Lung (tissue), 12 donors: ENCODE data around the gene TMEM129. TPM values are rescaled to one million over a fixed set of nuclear protein-coding genes. Genes with fewer than 3 reads are reported as not detected.

Source experiments
- ATAC-seq: fragments of 200-7000 bp; cut with Tn5 transposase; one replicate; pipeline ENCODE4 v1.9.1; 2020; ENCODE audit warnings: moderate number of reproducible peaks; ENCODE audit not compliant: insufficient read depth, low FRiP score
- DNase-seq, 3 donors: peaks; one replicate each; pipeline ENCODE4 v3.0.0-alpha.2; 2013 to 2017
- H3K27ac ChIP-seq, 2 donors: one replicate each; pipeline ENCODE4 v1.5.1; 2013; ENCODE audit warnings: mild to moderate bottlenecking in 2 of 2, moderate library complexity in 2 of 2, control low read depth in 1 of 2, inconsistent platforms in 1 of 2, low read depth in 1 of 2, low read length in 1 of 2
- H3K27me3 ChIP-seq, 3 donors: one replicate each; pipeline ENCODE4 v1.5.1; 2013; ENCODE audit warnings: low read length in 2 of 3; ENCODE audit not compliant: control insufficient read depth in 3 of 3, insufficient read depth in 3 of 3
- H3K36me3 ChIP-seq, 4 donors: one replicate each; pipeline ENCODE4 v1.5.1; 2013; ENCODE audit warnings: low read length in 4 of 4, mild to moderate bottlenecking in 1 of 4, moderate library complexity in 1 of 4; ENCODE audit not compliant: control insufficient read depth in 4 of 4, insufficient read depth in 4 of 4
- H3K4me1 ChIP-seq, 5 donors: one replicate each; pipeline ENCODE4 v1.5.1; 2013; ENCODE audit warnings: low read length in 5 of 5, mild to moderate bottlenecking in 2 of 5, moderate library complexity in 1 of 5; ENCODE audit not compliant: control insufficient read depth in 5 of 5, insufficient read depth in 5 of 5
- H3K4me3 ChIP-seq: one replicate; pipeline ENCODE4 v1.5.1; 2013; ENCODE audit warnings: mild to moderate bottlenecking, control low read depth, moderate library complexity
- H3K9ac ChIP-seq, 2 donors: one replicate each; pipeline ENCODE4 v1.5.1; 2013; ENCODE audit warnings: low read length in 2 of 2, control low read depth in 1 of 2; ENCODE audit not compliant: insufficient read depth in 1 of 2
- H3K9me3 ChIP-seq, 4 donors: one replicate each; pipeline ENCODE4 v1.5.1; 2013; ENCODE audit warnings: low read length in 3 of 4, mild to moderate bottlenecking in 1 of 4, moderate library complexity in 1 of 4; ENCODE audit not compliant: control insufficient read depth in 4 of 4, insufficient read depth in 3 of 4
- CTCF ChIP-seq: IDR thresholded peaks from 2 replicates; pipeline ENCODE4 v1.5.1; 2012; ENCODE audit warnings: mild to moderate bottlenecking; ENCODE audit errors: control extremely low read depth, extremely low read depth
- WGBS, 2 donors: extraction: QIAGEN DNeasy Blood & Tissue Kit; methylation state at CpG; one replicate each; pipeline ENCODE4 v1.1.7; 2013; 5-methylcytosine and 5-hydroxymethylcytosine counted together
- polyA plus RNA-seq, 2 donors: library from polyadenylated mRNA; stranded (reverse); fragments of 200-250 nt; gene quantifications; one replicate each; pipeline ENCODE4 v1.2.1, GENCODE V29; 2013
- total RNA-seq, 2 donors: library from RNA; depleted of rRNA in 1 of 2; stranded (reverse); fragments of >200 nt in 1 of 2; gene quantifications; one replicate each; pipeline ENCODE4 v1.2.1, GENCODE V29; 2014 to 2021
- donor health status: control.
- donor health status: control.
- donor health status: Bipolar disorder and iron deficiency.
- donor health status: healthy.
- donor health status: DM: yes; HTN: yes; CAD: no.

TMEM129 gene
- total and polyA plus RNA-seq, 4 donors = 16.6 to 45.2 (median 37.8) TPM

GRCh38 chr4:1735215-1735614, 14.1 kb upstream of the TMEM129 start:
- H3K9me3 ChIP-seq = peaks cover 0 to 17% (median 0%) of the 10 kb centered on the region in 4 donors
- no peak overlapping the region for H3K27ac ChIP-seq
- no peaks in the 10 kb centered on the region for H3K4me1 ChIP-seq
- DNase-seq (no peak), ATAC-seq (no peak)
- TF ChIP-seq CTCF = no peak
- no peak overlapping the region for H3K4me3 ChIP-seq
- H3K36me3 ChIP-seq = peaks cover 10 to 46% (median 26%) of the 10 kb centered on the region in 4 donors
- H3K9ac ChIP-seq = no peak overlapping the region
- WGBS, 2 donors = 93 to 96% methylated on average over 20 of the region's 20 CpGs
- H3K27me3 ChIP-seq = no peaks in the 10 kb centered on the region

GRCh38 chr4:1732911-1733310, 11.8 kb upstream of the TMEM129 start:
- H3K9me3 ChIP-seq = peaks cover 0 to 6% (median 0%) of the 10 kb centered on the region in 4 donors
- no peaks in the 10 kb centered on the region for H3K27me3 ChIP-seq
- H3K27ac ChIP-seq = no peak overlapping the region
- no peak overlapping the region for H3K4me3 ChIP-seq
- no peak for TF ChIP-seq CTCF
- DNase-seq (no peak), ATAC-seq (no peak)
- peaks cover 10 to 51% (median 21%) of the 10 kb centered on the region in 4 donors for H3K36me3 ChIP-seq
- no peak overlapping the region for H3K9ac ChIP-seq
- H3K4me1 ChIP-seq = peaks cover 0 to 15% (median 0%) of the 10 kb centered on the region in 5 donors
- 93 to 97% methylated on average over 10 of the region's 10 CpGs for WGBS, 2 donors

GRCh38 chr4:1731180-1731579, 10.1 kb upstream of the TMEM129 start:
- Histone ChIP-seq H3K27ac (no peak overlapping the region), H3K9ac (no peak overlapping the region), H3K27me3 (no peaks in the 10 kb centered on the region), H3K4me1 (peaks cover 0 to 21% (median 0%) of the 10 kb centered on the region in 5 donors), H3K4me3 (no peak overlapping the region), H3K36me3 (peaks cover 5 to 36% (median 15%) of the 10 kb centered on the region in 4 donors), H3K9me3 (no peaks in the 10 kb centered on the region)
- ATAC-seq (no peak), DNase-seq (no peak)
- no peak for TF ChIP-seq CTCF
- WGBS, 2 donors = 93 to 98% methylated on average over 10 of the region's 10 CpGs
